Measurements from ENCODE around the gene DUSP12. TPM values are rescaled to one million over a fixed set of nuclear protein-coding genes. Genes with fewer than 3 reads are reported as not detected.

Gene DUSP12
- total and polyA plus RNA-seq, 3 donors from 2014 or later, result 21.8 to 31.8 (median 23.6) TPM

- no peak overlapping the region for H3K4me3 ChIP-seq
- 84 to 88% methylated on average over 6 of the region's 6 CpGs for WGBS, 2 donors
- H3K27me3 ChIP-seq, result no peaks in the 10 kb centered on the region
- DNase-seq, result no peak
- TF ChIP-seq POLR2A (IDR thresholded peaks at IDR 0.05), result no peak
- TF ChIP-seq CTCF (IDR thresholded peaks at IDR 0.05), result no peak
- no peaks in the 10 kb centered on the region for H3K36me3 ChIP-seq (ENCODE audit: low read depth, missing control alignments)
- H3K27ac ChIP-seq, result no peak overlapping the region
- H3K9me3 ChIP-seq, result no peaks in the 10 kb centered on the region
- H3K4me1 ChIP-seq, result no peaks in the 10 kb centered on the region
- intact Hi-C loops (cut with DNase I; ENCODE audit: low total_unique reads), result no loop called here
Observed at GRCh38 chr1:161740921-161741320, 8.7 kb upstream of the DUSP12 start.

DNA sequence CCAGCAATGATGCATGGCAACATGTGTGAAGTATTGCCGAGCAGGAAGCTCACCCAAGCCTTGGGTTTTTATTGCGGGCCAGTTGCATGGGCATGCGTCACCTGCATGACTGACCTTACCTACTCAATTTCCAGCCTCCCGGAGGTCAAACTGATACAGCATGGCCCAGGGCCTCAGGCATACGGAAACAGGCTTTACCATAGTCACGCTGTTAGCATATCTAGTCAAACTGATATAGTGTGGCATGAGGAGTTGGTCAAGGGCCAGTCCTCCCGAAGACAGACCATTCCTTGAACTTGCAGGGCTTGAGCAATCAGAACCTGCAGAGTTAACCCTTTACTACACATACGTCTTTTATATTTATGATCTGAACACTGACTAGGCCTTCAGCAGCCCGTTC is 6.4 kb upstream of the DUSP12 start:
- Histone ChIP-seq H3K36me3 (ENCODE audit: low read depth, missing control alignments) (no peaks in the 10 kb centered on the region), H3K27me3 (no peaks in the 10 kb centered on the region), H3K4me3 (no peak overlapping the region), H3K27ac (no peak overlapping the region), H3K4me1 (no peaks in the 10 kb centered on the region), H3K9me3 (no peaks in the 10 kb centered on the region)
- intact Hi-C loops (cut with DNase I; ENCODE audit: low total_unique reads), result no loop called here
- DNase-seq, result no peak
- WGBS, 2 donors, result 82 to 84% methylated on average over 9 of the region's 9 CpGs
- no peak for TF ChIP-seq CTCF (IDR thresholded peaks at IDR 0.05)
- no peak for TF ChIP-seq POLR2A (IDR thresholded peaks at IDR 0.05)

DNA sequence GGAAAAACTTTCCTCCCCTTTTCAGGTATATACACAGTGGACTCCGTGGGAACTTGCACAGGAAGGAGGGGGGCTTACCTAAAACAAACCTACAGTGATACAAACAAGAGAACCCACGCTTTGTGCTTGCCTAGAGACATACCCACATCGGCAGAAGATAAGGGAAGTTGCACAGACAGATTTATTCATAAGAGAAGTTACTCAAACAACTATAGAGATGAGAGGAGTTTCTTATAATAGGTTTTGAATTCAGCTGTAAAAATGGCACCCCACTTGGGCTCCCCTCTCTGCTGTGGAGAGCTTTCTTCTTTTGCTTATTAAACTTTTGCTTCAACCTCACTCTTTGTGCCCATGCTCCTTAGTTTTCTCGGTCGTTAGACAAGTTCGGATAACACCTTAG is 1.8 kb upstream of the DUSP12 start:
- Histone ChIP-seq H3K9me3 (no peaks in the 10 kb centered on the region), H3K36me3 (ENCODE audit: low read depth, missing control alignments) (no peaks in the 10 kb centered on the region), H3K27me3 (no peaks in the 10 kb centered on the region), H3K4me1 (peaks cover 5% of the 10 kb centered on the region), H3K4me3 (no peak overlapping the region), H3K27ac (no peak overlapping the region)
- intact Hi-C loops (cut with DNase I; ENCODE audit: low total_unique reads), result no loop called here
- TF ChIP-seq CTCF (IDR thresholded peaks at IDR 0.05), result no peak
- no peak for TF ChIP-seq POLR2A (IDR thresholded peaks at IDR 0.05)
- whole genome bisulfite sequencing, 2 donors, result 40 to 52% methylated on average over 6 of the region's 6 CpGs
- DNase-seq, result no peak

GRCh38 chr1:161763522-161764098 is 14.0 kb downstream of the DUSP12 start:
- WGBS, 2 donors, result 76 to 81% methylated on average over 7 of the region's 7 CpGs
- peak overlapping the region in 1 of 2 donors; percentile 18 for H3K27ac ChIP-seq
- no peaks in the 10 kb centered on the region for H3K9me3 ChIP-seq
- no peak for DNase-seq
- H3K36me3 ChIP-seq (ENCODE audit: low read depth, missing control alignments), result no peaks in the 10 kb centered on the region
- H3K4me3 ChIP-seq, result no peak overlapping the region
- intact Hi-C loops (cut with DNase I; ENCODE audit: low total_unique reads), result no loop called here
- no peaks in the 10 kb centered on the region for H3K27me3 ChIP-seq
- H3K4me1 ChIP-seq, result peaks cover 11% of the 10 kb centered on the region
- TF ChIP-seq POLR2A (IDR thresholded peaks at IDR 0.05) (no peak), CTCF (IDR thresholded peaks at IDR 0.05) (peak in 1 of 3 experiments; percentile 42)

All from testis (tissue), 3 donors.